Measurements from ENCODE around the gene LRRC8B.
"Not testable (repeated sequence)": the region's sequence is repeated elsewhere in the genome, so short reads cannot be mapped to it uniquely, and the experiment has no call there.

Gene LRRC8B

DNA sequence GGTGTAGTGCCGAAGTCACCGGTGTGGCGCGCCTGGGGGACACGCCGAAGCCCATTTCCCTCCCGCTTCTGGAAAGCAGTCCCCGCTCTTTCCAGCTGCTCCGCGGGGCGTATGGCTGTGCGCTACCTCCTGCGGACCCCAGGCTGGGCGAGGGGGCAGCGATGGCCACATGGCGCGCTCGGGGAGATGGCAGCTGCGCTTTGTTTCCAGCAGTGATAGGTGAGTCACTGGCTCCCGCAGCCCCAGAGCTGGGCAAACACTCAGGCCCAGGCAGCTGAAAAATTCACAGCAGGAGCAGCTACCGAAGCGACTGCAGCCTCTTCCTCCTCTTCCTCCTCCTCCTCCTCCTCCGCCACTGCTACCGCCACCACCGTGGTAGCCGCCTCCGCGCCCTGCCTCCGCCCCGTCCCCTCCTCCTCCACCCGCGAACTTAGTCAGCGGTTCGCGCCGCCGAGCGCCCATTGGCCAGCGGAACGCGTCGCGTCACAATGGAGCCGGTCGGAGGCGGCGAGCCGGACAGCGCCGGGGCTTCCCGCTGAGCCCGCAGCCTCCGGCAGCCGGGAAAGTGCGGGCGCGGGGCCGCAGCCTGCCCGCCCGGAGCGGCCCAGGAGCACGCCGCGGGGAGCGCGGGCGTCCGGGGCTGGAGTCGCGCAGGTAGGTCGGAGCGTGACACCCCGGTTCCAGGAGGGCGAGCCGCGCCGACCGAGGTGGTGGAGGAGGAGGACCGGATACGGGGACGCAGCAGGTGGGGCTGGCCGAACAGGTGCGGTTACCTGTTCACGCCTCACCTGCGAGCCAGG is at the start of gene LRRC8B:
Gene LRRC8B, plus strand, starts transcription at position 461 of the 800 bp plus-strand sequence. CDS start 57,822 bp downstream, outside the sequence.
- peak; percentile 88 to 92 for DNase-seq

DNA sequence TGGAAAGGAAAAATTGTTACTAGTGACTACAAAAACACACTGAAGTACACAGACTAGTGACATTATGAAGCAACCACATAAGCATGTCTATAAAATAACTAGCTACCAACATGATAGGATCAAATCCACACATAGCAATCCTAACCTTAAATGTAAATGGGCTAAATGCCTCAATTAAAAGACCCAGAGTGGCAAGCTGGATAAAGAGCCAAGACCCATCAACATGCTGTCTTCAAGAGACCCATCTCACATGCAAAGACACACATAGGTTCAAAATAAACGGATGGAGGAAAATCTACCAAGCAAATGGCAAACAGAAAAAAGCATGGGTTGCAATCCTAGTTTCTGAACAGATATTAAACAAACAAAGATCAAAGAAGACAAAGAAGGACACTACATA is 49.4 kb upstream of the LRRC8B start:
- no peak for DNase-seq

GRCh38 chr1:89476072-89476471 is 48.6 kb upstream of the LRRC8B start:
- no peak for DNase-seq

- peak; percentile 69 to 80 for DNase-seq
These were observed 41.4 kb upstream of the LRRC8B start for GRCh38 chr1:89483010-89483756.

DNA sequence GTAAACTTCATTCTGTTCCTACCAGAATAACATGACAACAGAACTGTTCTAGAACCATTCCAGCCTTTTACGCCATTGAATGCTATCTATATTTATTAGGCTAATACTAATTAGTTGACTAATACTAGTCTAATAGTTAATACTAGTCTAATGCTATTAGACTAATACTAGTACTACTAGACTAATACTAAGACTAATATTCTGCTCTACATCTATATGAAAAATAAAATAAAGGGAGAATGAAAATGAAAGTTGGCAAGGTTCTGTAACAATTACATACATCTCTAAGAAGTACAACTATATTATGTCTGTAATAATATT is 40.9 kb upstream of the LRRC8B start:
- no peak for DNase-seq

- no peak for DNase-seq
These were observed 40.3 kb upstream of the LRRC8B start for GRCh38 chr1:89484092-89485038.

DNA sequence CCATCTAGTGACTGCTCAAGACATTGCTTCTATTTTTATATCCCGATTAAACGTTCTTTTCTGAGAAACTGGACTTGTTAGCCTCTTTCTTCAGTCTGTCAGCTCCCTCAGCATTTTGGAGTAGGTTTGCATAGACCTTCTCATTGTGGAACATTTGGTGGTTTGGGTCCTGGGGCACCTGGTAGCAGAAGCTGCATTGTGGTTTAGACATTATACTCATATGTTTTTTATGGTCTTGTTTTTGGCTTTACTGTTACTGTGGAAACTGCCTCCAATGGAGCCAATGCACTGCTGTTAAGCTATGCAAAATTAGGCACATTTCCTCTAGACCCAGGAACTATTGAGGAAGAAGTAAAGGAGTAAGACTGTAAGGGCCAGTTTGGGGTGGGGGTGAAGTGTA is 36.7 kb upstream of the LRRC8B start:
- DNase-seq = no peak

GRCh38 chr1:89489047-89489729 is 35.4 kb upstream of the LRRC8B start:
- peak in 1 of 2 donors; percentile 20 for DNase-seq

DNA sequence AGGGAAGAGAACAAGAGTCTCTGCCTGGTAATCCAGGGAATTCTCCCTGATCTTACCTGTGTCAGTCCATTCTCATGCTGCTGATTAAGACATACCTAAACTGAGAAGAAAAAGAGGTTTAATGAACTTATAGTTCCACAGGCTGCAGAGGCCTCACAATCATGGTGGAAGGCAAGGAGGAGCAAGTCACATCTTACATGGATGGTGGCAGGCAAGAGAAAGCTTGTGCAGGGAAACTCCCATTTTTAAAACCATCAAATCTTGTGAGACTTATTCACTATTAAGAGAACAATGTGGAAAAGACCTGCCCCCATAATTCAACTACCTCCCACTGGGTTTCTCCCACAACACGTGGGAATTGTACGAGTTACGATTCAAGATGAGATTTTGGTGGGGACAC is 34.2 kb upstream of the LRRC8B start:
- no peak for DNase-seq

GRCh38 chr1:89499320-89499719 is 25.3 kb upstream of the LRRC8B start:
- DNase-seq = no peak

GRCh38 chr1:89502042-89502441 is 22.6 kb upstream of the LRRC8B start:
- DNase-seq = no peak

DNA sequence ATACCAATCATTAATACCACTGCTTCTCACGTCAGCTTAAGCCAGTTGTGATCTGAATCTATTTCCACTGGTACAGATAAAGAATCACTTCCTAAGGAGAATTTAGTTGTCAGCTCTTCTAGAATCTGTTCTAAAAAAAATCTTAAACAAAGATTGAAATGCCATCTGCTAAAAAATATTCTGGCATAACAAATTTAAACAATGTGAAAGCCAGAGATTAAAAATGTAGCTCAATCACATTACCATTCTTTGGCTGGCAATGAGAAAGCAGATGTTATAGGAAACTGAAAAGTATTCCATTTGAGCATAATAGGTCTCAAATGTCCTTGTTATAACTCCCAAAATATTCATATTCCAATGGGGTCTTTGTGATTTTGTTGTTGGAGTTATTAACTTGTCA is 21.7 kb upstream of the LRRC8B start:
- DNase-seq = no peak

DNA sequence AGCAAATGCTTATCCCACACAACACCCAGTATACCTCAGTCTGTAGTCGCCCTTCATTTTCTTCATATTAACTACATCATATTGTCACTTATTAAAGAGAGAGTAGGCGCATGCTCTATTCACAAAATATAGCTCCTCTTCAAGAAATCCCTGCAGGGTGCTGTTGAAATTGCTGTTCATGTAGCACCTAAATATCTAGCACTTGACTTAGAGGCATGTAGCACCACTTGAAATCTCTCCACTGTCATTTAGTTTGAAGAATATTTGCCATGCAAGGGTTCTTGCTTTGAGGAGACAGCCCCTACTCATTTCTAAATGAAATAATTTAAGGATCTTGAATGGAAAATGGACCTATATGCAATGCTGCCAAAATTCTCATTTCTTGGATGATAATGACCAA is 20.9 kb upstream of the LRRC8B start:
- DNase-seq = no peak

DNA sequence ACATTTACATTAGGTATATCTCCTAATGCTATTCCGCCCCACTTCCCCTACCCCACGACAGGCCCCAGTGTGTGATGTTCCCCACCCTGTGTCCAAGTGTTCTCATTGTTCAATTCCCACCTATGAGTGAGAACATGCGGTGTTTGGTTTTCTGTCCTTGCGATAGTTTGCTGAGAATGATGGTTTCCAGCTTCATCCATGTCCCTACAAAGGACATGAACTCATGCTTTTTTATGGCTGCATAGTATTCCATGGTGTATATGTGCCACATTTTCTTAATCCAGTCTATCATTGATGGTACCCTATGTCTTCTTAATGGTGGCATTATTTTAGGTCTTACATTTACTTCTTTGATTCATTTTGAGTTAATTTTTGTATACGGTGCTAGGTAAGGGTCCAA is 14.6 kb upstream of the LRRC8B start:
- not testable (repeated sequence) for DNase-seq

GRCh38 chr1:89512996-89513720 is 11.5 kb upstream of the LRRC8B start:
- DNase-seq = no peak

- no peak for DNase-seq
These were observed 8.6 kb upstream of the LRRC8B start for GRCh38 chr1:89516055-89516454.

GRCh38 chr1:89518221-89518631 is 6.4 kb upstream of the LRRC8B start:
- DNase-seq = no peak

DNA sequence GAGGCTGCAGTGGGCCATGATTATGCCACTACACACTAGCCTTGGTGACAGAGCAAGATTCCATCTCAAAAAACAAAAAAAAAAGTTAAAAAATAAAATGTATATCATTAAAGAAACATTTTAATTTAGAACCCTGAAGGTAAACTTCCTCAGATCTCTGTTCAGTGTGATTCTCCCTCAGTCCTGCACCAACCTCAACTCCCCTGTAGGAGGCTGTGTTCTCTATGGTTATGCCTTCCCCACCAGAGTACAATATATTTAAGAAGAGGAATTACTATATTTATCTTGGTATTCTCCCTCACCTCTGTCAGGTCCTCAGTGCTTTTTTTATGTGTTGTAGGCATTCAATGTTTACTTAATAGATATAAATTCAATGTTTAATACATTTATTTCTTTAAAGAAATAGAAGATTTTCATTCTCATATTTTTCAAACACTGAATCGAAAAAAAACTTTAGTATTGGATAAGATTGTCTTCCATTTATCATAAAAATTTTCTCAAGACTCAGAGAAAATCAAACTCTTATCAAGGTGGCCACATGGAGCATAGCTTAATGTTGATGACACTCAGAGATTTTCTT is 4.8 kb upstream of the LRRC8B start:
- peak; percentile 59 to 73 for DNase-seq

DNA sequence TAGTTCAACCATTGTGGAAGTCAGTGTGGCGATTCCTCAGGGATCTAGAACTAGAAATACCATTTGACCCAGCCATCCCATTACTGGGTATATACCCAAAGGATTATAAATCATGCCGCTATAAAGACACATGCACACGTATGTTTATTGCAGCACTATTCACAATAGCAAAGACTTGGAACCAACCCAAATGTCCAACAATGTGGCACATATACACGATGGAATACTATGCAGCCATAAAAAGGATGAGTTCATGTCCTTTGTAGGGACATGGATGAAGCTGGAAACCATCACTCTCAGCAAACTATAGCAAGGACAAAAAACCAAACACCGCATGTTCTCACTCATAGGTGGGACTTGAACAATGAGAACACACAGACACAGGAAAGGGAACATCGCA is 2.7 kb upstream of the LRRC8B start:
- not testable (repeated sequence) for DNase-seq

DNA sequence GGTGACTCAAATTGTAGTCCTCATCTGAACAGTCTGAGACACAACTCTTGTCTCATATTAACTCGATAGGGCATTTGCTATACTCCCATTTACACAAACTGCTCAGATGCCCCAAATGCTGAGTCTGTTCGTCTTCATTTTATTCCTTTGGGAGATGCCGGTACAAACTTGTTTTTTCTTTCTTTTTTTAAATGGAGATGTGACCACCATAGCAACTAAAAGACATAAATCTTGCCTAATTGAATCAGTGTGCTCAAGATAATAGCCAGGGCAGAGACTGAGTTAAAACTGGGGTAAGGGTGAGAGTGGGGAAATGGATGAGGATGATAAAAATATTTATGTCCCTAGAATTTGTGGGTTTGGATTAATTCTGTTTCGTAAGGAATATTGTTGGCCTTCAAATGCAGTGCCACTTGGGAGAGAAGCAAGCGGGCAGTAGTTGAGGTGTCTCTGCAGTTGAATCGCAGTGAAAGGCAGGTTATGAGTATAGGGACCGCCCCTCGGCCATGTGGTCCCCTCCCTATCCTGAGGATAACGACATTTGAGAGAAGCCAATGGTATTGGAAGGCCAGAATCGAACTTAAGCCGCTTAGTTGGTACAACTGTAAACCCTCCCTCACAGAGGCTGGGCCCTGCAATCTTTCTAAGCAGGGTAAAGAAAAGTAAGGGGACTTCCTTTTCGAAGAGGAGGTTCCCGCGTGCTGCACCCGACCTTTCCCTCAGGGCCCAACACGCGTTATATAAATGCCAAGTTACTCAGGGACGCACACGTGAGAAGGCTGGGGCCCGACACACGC is 859 bp upstream of the LRRC8B start:
- DNase-seq = peak; percentile 62 to 70
